HEK293 (cell line): ENCODE measurements around the gene PEX14.

Experiments
- CTCF ChIA-PET: fragments of 350-600 bp; formaldehyde crosslinking; extraction: SDS; loops from one replicate; lab custom pipeline; 2021; ENCODE audit warnings: antibody characterized with exemption; lab: Yijun Ruan, JAX
- POLR2A ChIA-PET: fragments of 300-600 bp; formaldehyde crosslinking; extraction: SDS; loops from one replicate; lab custom pipeline; 2020; ENCODE audit warnings: antibody characterized with exemption, inconsistent platforms; lab: Yijun Ruan, JAX
- H3K27ac ChIP-seq: fragments of 200-500 bp; sonication (Bioruptor generic); 2 replicates; pipeline ENCODE4 v1.5.1; 2014; ENCODE audit warnings: low read depth, low read length, control low read depth, inconsistent platforms; ENCODE audit errors: extremely low read depth
- H3K36me3 ChIP-seq, 2 experiments: fragments of 200-500 bp in 1 of 2; sonication (Bioruptor generic) in 1 of 2; 1 replicate in 1 of 2; 2 replicates in 1 of 2; pipeline ENCODE4 v1.5.1; 2014 to 2017; ENCODE audit warnings: inconsistent platforms in 2 of 2, low read length in 2 of 2; ENCODE audit not compliant: control insufficient read depth in 2 of 2, insufficient read depth in 1 of 2
- H3K4me1 ChIP-seq: fragments of 200-500 bp; sonication (Bioruptor generic); 2 replicates; pipeline ENCODE4 v1.5.1; 2014; ENCODE audit warnings: mild to moderate bottlenecking, low read length, inconsistent platforms; ENCODE audit not compliant: control insufficient read depth, insufficient read depth
- H3K4me3 ChIP-seq: 2 replicates; pipeline ENCODE4 v1.5.1; 2011; ENCODE audit warnings: low read depth, mild to moderate bottlenecking, control low read depth, low read length, moderate library complexity
- H3K9me3 ChIP-seq: fragments of 200-500 bp; sonication (Bioruptor generic); 2 replicates; pipeline ENCODE4 v1.5.1; 2014; ENCODE audit warnings: low read depth, low read length, inconsistent platforms; ENCODE audit not compliant: control insufficient read depth, insufficient read depth
- GLIS2 ChIP-seq: fragments of 450-650 bp; formaldehyde crosslinking; IDR thresholded peaks from 2 replicates; pipeline ENCODE4 v1.5.1; 2016; ENCODE audit warnings: missing biosample characterization, missing genetic modification characterization
- KLF10 ChIP-seq: fragments of 450-650 bp; IDR thresholded peaks from 2 replicates; pipeline ENCODE4 v1.5.1; 2018; ENCODE audit warnings: missing biosample characterization, mild to moderate bottlenecking, missing genetic modification characterization
- KLF8 ChIP-seq: fragments of 450-650 bp; formaldehyde crosslinking; IDR thresholded peaks from 2 replicates; pipeline ENCODE4 v1.5.1; 2016; ENCODE audit warnings: missing biosample characterization, missing genetic modification characterization
- ZBTB17 ChIP-seq: fragments of 450-650 bp; formaldehyde crosslinking; IDR thresholded peaks from 2 replicates; pipeline ENCODE4 v1.5.1; 2016; ENCODE audit warnings: missing biosample characterization, missing genetic modification characterization
- ZIC2 ChIP-seq: fragments of 450-650 bp; formaldehyde crosslinking; IDR thresholded peaks from 2 replicates; pipeline ENCODE4 v1.5.1; 2016; ENCODE audit warnings: missing biosample characterization, missing genetic modification characterization
- ZNF132 ChIP-seq: fragments of 450-650 bp; formaldehyde crosslinking; IDR thresholded peaks from 2 replicates; pipeline ENCODE4 v1.5.1; 2017; ENCODE audit warnings: missing biosample characterization, missing genetic modification characterization, borderline replicate concordance
- ZNF133 ChIP-seq: fragments of 450-650 bp; formaldehyde crosslinking; IDR thresholded peaks from 2 replicates; pipeline ENCODE4 v1.5.1; 2016; ENCODE audit warnings: missing biosample characterization, missing genetic modification characterization
- ZNF146 ChIP-seq: fragments of 450-650 bp; formaldehyde crosslinking; IDR thresholded peaks from 2 replicates; pipeline ENCODE4 v1.5.1; 2016; ENCODE audit warnings: missing biosample characterization, missing genetic modification characterization
- ZNF157 ChIP-seq: fragments of 450-650 bp; formaldehyde crosslinking; IDR thresholded peaks from 2 replicates; pipeline ENCODE4 v1.5.1; 2016; ENCODE audit warnings: missing biosample characterization, missing genetic modification characterization
- ZNF214 ChIP-seq: fragments of 450-650 bp; formaldehyde crosslinking; IDR thresholded peaks from 2 replicates; pipeline ENCODE4 v1.5.1; 2017; ENCODE audit warnings: missing biosample characterization, mild to moderate bottlenecking, missing genetic modification characterization, borderline replicate concordance
- ZNF266 ChIP-seq: fragments of 450-650 bp; formaldehyde crosslinking; IDR thresholded peaks from 2 replicates; pipeline ENCODE4 v1.5.1; 2016; ENCODE audit warnings: missing biosample characterization, missing genetic modification characterization, low read depth
- ZNF600 ChIP-seq: fragments of 450-650 bp; formaldehyde crosslinking; IDR thresholded peaks from 2 replicates; pipeline ENCODE4 v1.5.1; 2016; ENCODE audit warnings: missing biosample characterization, missing genetic modification characterization
- ZNF624 ChIP-seq: fragments of 450-650 bp; formaldehyde crosslinking; IDR thresholded peaks from 2 replicates; pipeline ENCODE4 v1.5.1; 2017; ENCODE audit warnings: missing biosample characterization, missing genetic modification characterization
- TF ChIP-seq, protein P1 (sequence below): fragments of 450-650 bp; formaldehyde crosslinking; IDR thresholded peaks from 2 replicates; pipeline ENCODE4 v1.5.1; 2017; ENCODE audit warnings: missing biosample characterization, missing genetic modification characterization
- TF ChIP-seq, protein P2 (sequence below): IDR thresholded peaks from 2 replicates; pipeline ENCODE4 v1.6.1; 2011; ENCODE audit warnings: mild to moderate bottlenecking, low read depth, low read length, borderline replicate concordance
- TF ChIP-seq, protein P3 (sequence below): sonication (generic); formaldehyde crosslinking; IDR thresholded peaks from 2 replicates; pipeline ENCODE4 v1.8.1; 2022; ENCODE audit warnings: mild to moderate bottlenecking, moderate library complexity, missing genetic modification reagents
- TF ChIP-seq, protein P4 (sequence below): fragments of 450-650 bp; formaldehyde crosslinking; IDR thresholded peaks from 2 replicates; pipeline ENCODE4 v1.5.1; 2016; ENCODE audit warnings: missing biosample characterization, missing genetic modification characterization, borderline replicate concordance

The PEX14 gene

DNA sequence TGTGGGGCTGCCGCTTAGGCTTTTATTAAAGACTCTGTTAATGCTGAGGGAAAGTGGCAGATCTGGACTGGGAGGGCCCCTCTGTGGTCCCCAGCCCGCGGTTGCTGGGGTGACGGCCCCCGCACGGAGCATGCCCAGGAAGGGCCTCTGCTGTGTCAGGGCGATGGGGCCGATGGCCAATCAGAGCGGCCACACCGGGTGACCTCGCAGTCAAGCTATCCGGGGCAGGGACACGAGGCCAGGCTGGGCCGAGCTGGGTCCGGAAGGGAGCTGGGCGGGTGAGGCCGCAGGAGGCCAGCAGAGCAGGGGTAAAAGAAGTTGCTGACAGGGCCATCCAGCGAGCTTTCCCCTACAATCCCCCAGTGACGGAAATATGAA, 176.6 kb downstream of the PEX14 start:
- POLR2A ChIA-PET = no interaction called here

DNA sequence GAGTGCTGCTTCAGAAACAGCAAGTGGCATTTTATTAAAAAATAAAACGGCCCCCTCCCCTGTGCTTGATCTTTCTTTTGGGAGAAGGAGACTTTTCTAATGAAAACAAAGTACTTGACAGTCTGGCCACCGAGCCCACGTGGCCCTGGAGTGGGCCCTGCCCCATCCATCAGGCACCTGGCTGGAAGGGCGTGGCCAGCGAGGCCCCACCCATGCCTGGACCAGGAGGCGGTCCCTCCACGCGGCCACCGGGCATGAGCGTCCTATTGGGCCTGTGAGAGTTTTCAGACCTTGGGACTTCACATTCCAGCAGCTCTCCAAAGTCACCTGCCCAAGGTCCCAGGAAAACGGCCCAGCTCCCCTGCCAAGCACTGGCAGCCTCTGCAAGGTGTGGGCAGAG, 177.0 kb downstream of the PEX14 start:
- TF ChIP-seq ZNF146 (tag by site-specific recombination) (no peak), ZNF132 (no peak), ZIC2 (tag by site-specific recombination) (no peak), ZNF133 (no peak), ZNF624 (tag by site-specific recombination) (no peak), ZBTB17 (tag by site-specific recombination) (no peak), ZNF266 (tag by site-specific recombination) (no peak), KLF8 (tag by site-specific recombination) (no peak), ZNF214 (tag by site-specific recombination) (no peak)
- TF ChIP-seq, protein P1, sequence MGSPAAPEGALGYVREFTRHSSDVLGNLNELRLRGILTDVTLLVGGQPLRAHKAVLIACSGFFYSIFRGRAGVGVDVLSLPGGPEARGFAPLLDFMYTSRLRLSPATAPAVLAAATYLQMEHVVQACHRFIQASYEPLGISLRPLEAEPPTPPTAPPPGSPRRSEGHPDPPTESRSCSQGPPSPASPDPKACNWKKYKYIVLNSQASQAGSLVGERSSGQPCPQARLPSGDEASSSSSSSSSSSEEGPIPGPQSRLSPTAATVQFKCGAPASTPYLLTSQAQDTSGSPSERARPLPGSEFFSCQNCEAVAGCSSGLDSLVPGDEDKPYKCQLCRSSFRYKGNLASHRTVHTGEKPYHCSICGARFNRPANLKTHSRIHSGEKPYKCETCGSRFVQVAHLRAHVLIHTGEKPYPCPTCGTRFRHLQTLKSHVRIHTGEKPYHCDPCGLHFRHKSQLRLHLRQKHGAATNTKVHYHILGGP (tag by site-specific recombination) = no peak
- TF ChIP-seq, protein P2, sequence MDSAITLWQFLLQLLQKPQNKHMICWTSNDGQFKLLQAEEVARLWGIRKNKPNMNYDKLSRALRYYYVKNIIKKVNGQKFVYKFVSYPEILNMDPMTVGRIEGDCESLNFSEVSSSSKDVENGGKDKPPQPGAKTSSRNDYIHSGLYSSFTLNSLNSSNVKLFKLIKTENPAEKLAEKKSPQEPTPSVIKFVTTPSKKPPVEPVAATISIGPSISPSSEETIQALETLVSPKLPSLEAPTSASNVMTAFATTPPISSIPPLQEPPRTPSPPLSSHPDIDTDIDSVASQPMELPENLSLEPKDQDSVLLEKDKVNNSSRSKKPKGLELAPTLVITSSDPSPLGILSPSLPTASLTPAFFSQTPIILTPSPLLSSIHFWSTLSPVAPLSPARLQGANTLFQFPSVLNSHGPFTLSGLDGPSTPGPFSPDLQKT = no peak
- TF ChIP-seq, protein P3, sequence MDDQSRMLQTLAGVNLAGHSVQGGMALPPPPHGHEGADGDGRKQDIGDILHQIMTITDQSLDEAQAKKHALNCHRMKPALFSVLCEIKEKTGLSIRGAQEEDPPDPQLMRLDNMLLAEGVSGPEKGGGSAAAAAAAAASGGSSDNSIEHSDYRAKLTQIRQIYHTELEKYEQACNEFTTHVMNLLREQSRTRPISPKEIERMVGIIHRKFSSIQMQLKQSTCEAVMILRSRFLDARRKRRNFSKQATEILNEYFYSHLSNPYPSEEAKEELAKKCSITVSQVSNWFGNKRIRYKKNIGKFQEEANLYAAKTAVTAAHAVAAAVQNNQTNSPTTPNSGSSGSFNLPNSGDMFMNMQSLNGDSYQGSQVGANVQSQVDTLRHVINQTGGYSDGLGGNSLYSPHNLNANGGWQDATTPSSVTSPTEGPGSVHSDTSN (CRISPR knock-in tag) = no peak
- TF ChIP-seq, protein P4, sequence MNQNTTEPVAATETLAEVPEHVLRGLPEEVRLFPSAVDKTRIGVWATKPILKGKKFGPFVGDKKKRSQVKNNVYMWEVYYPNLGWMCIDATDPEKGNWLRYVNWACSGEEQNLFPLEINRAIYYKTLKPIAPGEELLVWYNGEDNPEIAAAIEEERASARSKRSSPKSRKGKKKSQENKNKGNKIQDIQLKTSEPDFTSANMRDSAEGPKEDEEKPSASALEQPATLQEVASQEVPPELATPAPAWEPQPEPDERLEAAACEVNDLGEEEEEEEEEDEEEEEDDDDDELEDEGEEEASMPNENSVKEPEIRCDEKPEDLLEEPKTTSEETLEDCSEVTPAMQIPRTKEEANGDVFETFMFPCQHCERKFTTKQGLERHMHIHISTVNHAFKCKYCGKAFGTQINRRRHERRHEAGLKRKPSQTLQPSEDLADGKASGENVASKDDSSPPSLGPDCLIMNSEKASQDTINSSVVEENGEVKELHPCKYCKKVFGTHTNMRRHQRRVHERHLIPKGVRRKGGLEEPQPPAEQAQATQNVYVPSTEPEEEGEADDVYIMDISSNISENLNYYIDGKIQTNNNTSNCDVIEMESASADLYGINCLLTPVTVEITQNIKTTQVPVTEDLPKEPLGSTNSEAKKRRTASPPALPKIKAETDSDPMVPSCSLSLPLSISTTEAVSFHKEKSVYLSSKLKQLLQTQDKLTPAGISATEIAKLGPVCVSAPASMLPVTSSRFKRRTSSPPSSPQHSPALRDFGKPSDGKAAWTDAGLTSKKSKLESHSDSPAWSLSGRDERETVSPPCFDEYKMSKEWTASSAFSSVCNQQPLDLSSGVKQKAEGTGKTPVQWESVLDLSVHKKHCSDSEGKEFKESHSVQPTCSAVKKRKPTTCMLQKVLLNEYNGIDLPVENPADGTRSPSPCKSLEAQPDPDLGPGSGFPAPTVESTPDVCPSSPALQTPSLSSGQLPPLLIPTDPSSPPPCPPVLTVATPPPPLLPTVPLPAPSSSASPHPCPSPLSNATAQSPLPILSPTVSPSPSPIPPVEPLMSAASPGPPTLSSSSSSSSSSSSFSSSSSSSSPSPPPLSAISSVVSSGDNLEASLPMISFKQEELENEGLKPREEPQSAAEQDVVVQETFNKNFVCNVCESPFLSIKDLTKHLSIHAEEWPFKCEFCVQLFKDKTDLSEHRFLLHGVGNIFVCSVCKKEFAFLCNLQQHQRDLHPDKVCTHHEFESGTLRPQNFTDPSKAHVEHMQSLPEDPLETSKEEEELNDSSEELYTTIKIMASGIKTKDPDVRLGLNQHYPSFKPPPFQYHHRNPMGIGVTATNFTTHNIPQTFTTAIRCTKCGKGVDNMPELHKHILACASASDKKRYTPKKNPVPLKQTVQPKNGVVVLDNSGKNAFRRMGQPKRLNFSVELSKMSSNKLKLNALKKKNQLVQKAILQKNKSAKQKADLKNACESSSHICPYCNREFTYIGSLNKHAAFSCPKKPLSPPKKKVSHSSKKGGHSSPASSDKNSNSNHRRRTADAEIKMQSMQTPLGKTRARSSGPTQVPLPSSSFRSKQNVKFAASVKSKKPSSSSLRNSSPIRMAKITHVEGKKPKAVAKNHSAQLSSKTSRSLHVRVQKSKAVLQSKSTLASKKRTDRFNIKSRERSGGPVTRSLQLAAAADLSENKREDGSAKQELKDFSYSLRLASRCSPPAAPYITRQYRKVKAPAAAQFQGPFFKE = no peak
- CTCF ChIA-PET = no interaction called here
- POLR2A ChIA-PET = no interaction called here
- H3K36me3 ChIP-seq = peaks cover 0 to 38% of the 10 kb centered on the region in 2 experiments; a peak in 1 of 3 replicates
- no peak overlapping the region for H3K4me3 ChIP-seq
- no peaks in the 10 kb centered on the region for H3K9me3 ChIP-seq
- no peaks in the 10 kb centered on the region for H3K4me1 ChIP-seq
- H3K27ac ChIP-seq = no peak overlapping the region

More for the DNA sequence above, 176.6 kb downstream of the PEX14 start:
- TF ChIP-seq GLIS2 = no peak
- no peak for TF ChIP-seq KLF10
- TF ChIP-seq ZNF157 (tag by site-specific recombination) = no peak
- 0 out of 2 replicates have a peak, but pooled peaks have one; percentile 36 for TF ChIP-seq ZNF600 (tag by site-specific recombination)
- no peaks in the 10 kb centered on the region for H3K4me1 ChIP-seq
- H3K36me3 ChIP-seq = peaks cover 0 to 38% of the 10 kb centered on the region in 2 experiments; a peak in 1 of 3 replicates
- no peaks in the 10 kb centered on the region for H3K9me3 ChIP-seq
- no peak overlapping the region for H3K27ac ChIP-seq
- CTCF ChIA-PET = no interaction called here
- H3K4me3 ChIP-seq = no peak overlapping the region
